Upper lobe of left lung (tissue), 6 donors: ENCODE data around the gene ACOXL. TPM values are rescaled to one million over a fixed set of nuclear protein-coding genes. Genes with fewer than 3 reads are reported as not detected.

Source experiments
- ATAC-seq, 2 donors: fragments of 200-7000 bp; cut with Tn5 transposase; one replicate each; pipeline ENCODE4 v1.9.1; 2022; ENCODE audit warnings: mild to moderate bottlenecking in 2 of 2, moderate library complexity in 2 of 2; ENCODE audit not compliant: low FRiP score in 2 of 2
- DNase-seq, 2 donors: peaks; one replicate each; pipeline ENCODE4 v3.0.0-alpha.2; 2019 to 2020
- H3K27ac ChIP-seq, 4 donors: fragments of 200-600 bp; sonication (generic); one replicate each; pipeline ENCODE4 v1.5.1; 2016 to 2019
- H3K27me3 ChIP-seq, 4 donors: fragments of 200-600 bp; sonication (generic); one replicate each; pipeline ENCODE4 v1.5.1; 2017 to 2019
- H3K36me3 ChIP-seq, 4 donors: fragments of 200-600 bp; sonication (generic); one replicate each; pipeline ENCODE4 v1.5.1; 2016 to 2019
- H3K4me1 ChIP-seq, 4 donors: fragments of 200-600 bp; sonication (generic); one replicate each; pipeline ENCODE4 v1.5.1; 2018 to 2019
- H3K4me3 ChIP-seq, 4 donors: fragments of 200-600 bp; sonication (generic); one replicate each; pipeline ENCODE4 v1.5.1; 2017 to 2019; ENCODE audit warnings: mild to moderate bottlenecking in 2 of 4, moderate library complexity in 1 of 4
- H3K9me3 ChIP-seq, 4 donors: fragments of 200-600 bp; sonication (generic); one replicate each; pipeline ENCODE4 v1.5.1; 2018 to 2019
- CTCF ChIP-seq, 6 experiments: fragments of 450-650 bp in 4 of 6; fragments of 200-600 bp in 2 of 6; sonication (generic) in 2 of 6; IDR thresholded peaks; one replicate each; pipeline ENCODE4 v1.5.1; 2016 to 2019; ENCODE audit warnings: antibody characterized with exemption in 6 of 6
- EP300 ChIP-seq, 4 donors: sonication (generic); formaldehyde crosslinking; IDR thresholded peaks; one replicate each; pipeline ENCODE4 v1.5.1; 2017; ENCODE audit warnings: antibody characterized with exemption in 4 of 4, control low read depth in 2 of 4
- POLR2A ChIP-seq, 4 donors: fragments of 450-650 bp; IDR thresholded peaks; one replicate each; pipeline ENCODE4 v1.5.1; 2016 to 2017; ENCODE audit warnings: antibody characterized with exemption in 4 of 4, mild to moderate bottlenecking in 2 of 4
- POLR2AphosphoS5 ChIP-seq, 2 donors: sonication (generic); formaldehyde crosslinking; IDR thresholded peaks; one replicate each; pipeline ENCODE4 v1.5.1; 2017; ENCODE audit warnings: antibody characterized with exemption in 2 of 2
- WGBS, 2 donors: methylation state at CpG; one replicate each; pipeline ENCODE4 v1.1.5; 2017 to 2018; 5-methylcytosine and 5-hydroxymethylcytosine counted together
- total RNA-seq, 6 donors: library from RNA; depleted of rRNA in 4 of 6; stranded (reverse); fragments of >200 nt in 4 of 6; gene quantifications; one replicate each; pipeline versions ENCODE4 v1.1.0 to v1.2.1, GENCODE V29; 2016 to 2021
- donor health status: DM: no; HTN: no; CAD: no; lungs with moderate emphysema.
- donor health status: DM: no; HTN: yes; CAD: no; lungs with severe emphysema.

Gene ACOXL
- total RNA-seq, 6 donors from 2014 or later, result 30.2 to 128 (median 38.0) TPM

GRCh38 chr2:110707386-110707965 lies 24.9 kb upstream of the ACOXL start:
- Histone ChIP-seq H3K4me3 (no peak overlapping the region), H3K27ac (no peak overlapping the region), H3K9me3 (no peaks in the 10 kb centered on the region), H3K36me3 (no peaks in the 10 kb centered on the region), H3K4me1 (peaks cover 0 to 3% (median 0%) of the 10 kb centered on the region in 4 donors), H3K27me3 (no peaks in the 10 kb centered on the region)
- TF ChIP-seq CTCF (IDR thresholded peaks at IDR 0.05) (no peak), POLR2A (IDR thresholded peaks at IDR 0.05) (no peak), EP300 (IDR thresholded peaks at IDR 0.05) (no peak), POLR2AphosphoS5 (IDR thresholded peaks at IDR 0.05) (no peak)
- WGBS, 2 donors, result 70 to 89% methylated on average over 1 of the region's 1 CpG
- DNase-seq (no peak), ATAC-seq (no peak)

GRCh38 chr2:110708455-110708854 lies 23.9 kb upstream of the ACOXL start:
- H3K27ac ChIP-seq, result no peak overlapping the region
- H3K4me1 ChIP-seq, result no peaks in the 10 kb centered on the region
- H3K4me3 ChIP-seq, result no peak overlapping the region
- TF ChIP-seq POLR2AphosphoS5 (IDR thresholded peaks at IDR 0.05) (no peak), POLR2A (IDR thresholded peaks at IDR 0.05) (no peak), EP300 (IDR thresholded peaks at IDR 0.05) (no peak), CTCF (IDR thresholded peaks at IDR 0.05) (no peak)
- no peak for DNase-seq
- H3K27me3 ChIP-seq, result no peaks in the 10 kb centered on the region
- H3K36me3 ChIP-seq, result no peaks in the 10 kb centered on the region
- no peaks in the 10 kb centered on the region for H3K9me3 ChIP-seq
- WGBS, 2 donors, result 42 to 56% methylated on average over 1 of the region's 1 CpG
- no peak for ATAC-seq

- WGBS, 2 donors, result 95 to 100% methylated on average over 1 of the region's 1 CpG
- Histone ChIP-seq H3K27ac (no peak overlapping the region), H3K4me1 (peaks cover 0 to 10% (median 1%) of the 10 kb centered on the region in 4 donors), H3K4me3 (no peak overlapping the region), H3K9me3 (no peaks in the 10 kb centered on the region), H3K36me3 (no peaks in the 10 kb centered on the region), H3K27me3 (no peaks in the 10 kb centered on the region)
- no peak for ATAC-seq
- TF ChIP-seq POLR2AphosphoS5 (IDR thresholded peaks at IDR 0.05), result no peak
- no peak for TF ChIP-seq POLR2A (IDR thresholded peaks at IDR 0.05)
- no peak for TF ChIP-seq CTCF (IDR thresholded peaks at IDR 0.05)
- no peak for TF ChIP-seq EP300 (IDR thresholded peaks at IDR 0.05)
- no peak for DNase-seq
Observed at GRCh38 chr2:110712737-110713136, 19.6 kb upstream of the ACOXL start.

- H3K9me3 ChIP-seq, result no peaks in the 10 kb centered on the region
- no peaks in the 10 kb centered on the region for H3K36me3 ChIP-seq
- H3K27me3 ChIP-seq, result no peaks in the 10 kb centered on the region
- H3K4me3 ChIP-seq, result no peak overlapping the region
- 80 to 100% methylated on average over 4 to 6 of the region's 6 CpGs for WGBS, 2 donors
- H3K4me1 ChIP-seq, result peaks cover 0 to 10% (median 1%) of the 10 kb centered on the region in 4 donors
- DNase-seq (no peak), ATAC-seq (no peak)
- no peak overlapping the region for H3K27ac ChIP-seq
- no peak for TF ChIP-seq POLR2A (IDR thresholded peaks at IDR 0.05)
- TF ChIP-seq POLR2AphosphoS5 (IDR thresholded peaks at IDR 0.05), result no peak
- no peak for TF ChIP-seq EP300 (IDR thresholded peaks at IDR 0.05)
- TF ChIP-seq CTCF (IDR thresholded peaks at IDR 0.05), result no peak
Observed at GRCh38 chr2:110713513-110714362, 18.6 kb upstream of the ACOXL start.
